Stimulated activated CD8-positive, alpha-beta memory T cell treated with anti-CD3 and anti-CD28 coated beads, Interleukin-12 subunit alpha, Interleukin-12 subunit beta, amount 100 ng/mL, for 4 hours (primary cell): ENCODE data around the gene TMEM184C.

Source experiments
- DNase-seq: peaks from one replicate; pipeline ENCODE4 v3.0.0-alpha.2; 2020; ENCODE audit warnings: low read depth

TMEM184C gene

DNA sequence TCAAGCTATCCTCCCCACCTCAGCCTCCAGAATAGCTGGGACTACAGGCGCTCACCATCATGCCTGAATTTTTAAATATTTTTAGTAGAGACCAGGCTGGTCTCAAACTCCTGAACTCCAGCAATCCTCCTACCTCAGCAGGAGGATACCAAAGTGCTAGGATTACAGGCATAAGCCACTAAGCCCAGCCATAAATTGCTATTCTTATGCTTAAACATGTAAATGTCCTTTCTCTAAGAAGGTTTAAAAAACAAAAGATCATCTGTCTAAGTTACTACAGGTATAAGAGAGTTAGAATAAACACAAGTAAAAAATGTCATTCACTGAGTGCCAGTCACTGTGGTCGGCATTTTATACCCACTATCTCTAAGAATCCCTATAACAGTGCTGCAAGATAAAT lies 38.4 kb downstream of the TMEM184C start:
- no peak for DNase-seq

DNA sequence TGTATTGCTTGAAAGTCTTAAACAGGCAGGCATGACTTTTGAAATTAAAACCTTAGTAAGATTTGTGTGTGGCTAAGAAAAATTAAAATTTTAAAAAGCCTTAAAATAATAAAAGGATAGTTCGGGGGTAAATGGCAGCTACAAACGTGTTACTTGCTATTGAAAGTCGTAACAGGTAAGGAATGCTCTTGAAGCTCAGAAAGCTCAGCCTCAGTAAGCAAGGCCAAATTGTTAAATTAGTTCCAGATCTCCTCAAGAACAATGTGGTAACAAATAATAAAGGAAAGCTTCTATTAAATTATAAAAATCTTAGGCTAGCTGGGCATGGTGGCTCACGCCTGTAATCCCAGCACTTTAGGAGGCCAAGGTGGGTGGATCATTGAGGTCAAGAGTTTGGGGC lies 41.3 kb downstream of the TMEM184C start:
- no peak for DNase-seq

DNA sequence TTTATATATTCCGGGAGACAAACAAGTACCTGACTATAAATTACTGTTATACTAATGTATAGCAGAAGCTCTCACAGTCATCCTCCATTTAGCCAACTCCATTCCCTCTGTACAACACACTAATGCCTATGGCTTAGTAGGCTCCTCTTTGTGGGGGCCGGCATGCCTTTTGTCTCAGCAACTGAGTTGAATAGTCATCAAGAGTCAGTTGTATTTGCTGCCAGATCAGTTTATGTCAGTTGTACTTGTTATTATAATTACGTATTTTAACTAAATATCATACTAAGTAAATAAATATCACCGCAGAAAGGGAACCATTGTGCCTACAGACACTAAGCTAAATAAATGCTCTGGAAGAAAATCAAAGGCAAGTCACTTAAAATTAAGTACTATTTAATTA lies 56.9 kb downstream of the TMEM184C start:
- no peak for DNase-seq

- DNase-seq: no peak
These were observed 57.3 kb downstream of the TMEM184C start for GRCh38 chr4:147674496-147674895.

DNA sequence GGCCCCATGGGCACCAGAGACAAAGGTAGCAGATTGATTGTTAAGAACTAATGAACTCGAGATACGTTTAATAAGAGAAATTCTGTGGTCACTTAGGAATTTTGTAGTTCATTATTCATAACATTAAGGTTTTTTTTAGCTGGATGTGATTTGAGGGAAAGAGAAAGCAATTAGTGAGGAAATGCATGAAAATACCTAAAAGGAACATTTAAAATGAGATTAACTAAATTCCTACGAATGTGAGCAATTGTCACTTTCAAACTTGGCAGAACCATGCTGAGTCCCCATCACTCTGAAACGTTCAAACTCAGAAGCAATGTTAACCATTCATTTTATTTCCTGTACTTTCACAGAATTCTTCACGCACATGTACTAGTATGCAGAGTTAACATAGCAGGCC lies 60.9 kb downstream of the TMEM184C start:
- DNase-seq: no peak

- no peak for DNase-seq
These were observed 61.8 kb downstream of the TMEM184C start for GRCh38 chr4:147678796-147679549.

- DNase-seq: no peak
These were observed 65.6 kb downstream of the TMEM184C start for GRCh38 chr4:147682755-147683154.

- no peak for DNase-seq
These were observed 66.0 kb downstream of the TMEM184C start for GRCh38 chr4:147683188-147683591.

GRCh38 chr4:147683717-147684700 lies 66.8 kb downstream of the TMEM184C start, which contains the start of gene PRMT9:
Gene PRMT9, minus strand, starts transcription at chr4:147684163. Its CDS starts 176 bp downstream, at chr4:147683987.
- DNase-seq: peak; percentile 80

DNA sequence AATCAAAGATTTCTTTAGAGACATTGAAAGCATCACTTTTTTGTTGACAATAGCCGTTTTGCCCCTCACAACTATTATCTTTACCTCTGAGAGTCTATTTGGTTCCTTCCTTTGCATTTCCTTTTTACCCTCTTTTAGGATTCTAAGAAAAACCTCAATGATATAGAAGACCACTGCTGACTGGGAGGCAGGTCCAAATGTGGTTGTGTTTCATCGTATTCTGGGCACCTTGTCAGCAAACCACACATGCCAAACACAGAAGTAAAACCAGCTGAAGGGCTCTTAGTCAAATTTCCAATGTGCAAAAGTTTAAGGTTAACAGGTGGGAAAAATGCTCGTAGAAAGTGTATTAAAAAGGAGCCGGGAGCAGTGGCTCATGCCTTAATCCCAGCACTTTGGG lies 71.9 kb downstream of the TMEM184C start:
- DNase-seq: no peak

DNA sequence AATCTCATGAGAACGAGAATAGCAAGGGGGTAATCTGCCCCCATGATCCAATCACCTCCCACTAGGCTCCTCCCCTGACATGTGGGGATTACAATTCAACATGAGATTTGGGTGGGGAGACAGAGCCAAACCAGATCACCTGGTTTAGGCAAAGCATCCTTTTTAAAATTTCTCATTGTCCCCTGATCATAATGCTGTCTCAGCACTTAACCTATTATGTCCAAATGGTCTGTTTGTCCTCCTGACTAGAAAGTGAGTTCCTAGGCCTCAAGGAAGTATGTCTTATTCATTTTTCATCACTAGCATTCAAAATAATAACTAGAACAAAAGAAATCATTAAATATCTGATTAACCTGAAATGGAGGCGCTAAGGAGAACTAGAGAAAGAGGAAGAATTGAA lies 74.6 kb downstream of the TMEM184C start:
- no peak for DNase-seq

GRCh38 chr4:147693218-147693617 lies 76.0 kb downstream of the TMEM184C start:
- no peak for DNase-seq

DNA sequence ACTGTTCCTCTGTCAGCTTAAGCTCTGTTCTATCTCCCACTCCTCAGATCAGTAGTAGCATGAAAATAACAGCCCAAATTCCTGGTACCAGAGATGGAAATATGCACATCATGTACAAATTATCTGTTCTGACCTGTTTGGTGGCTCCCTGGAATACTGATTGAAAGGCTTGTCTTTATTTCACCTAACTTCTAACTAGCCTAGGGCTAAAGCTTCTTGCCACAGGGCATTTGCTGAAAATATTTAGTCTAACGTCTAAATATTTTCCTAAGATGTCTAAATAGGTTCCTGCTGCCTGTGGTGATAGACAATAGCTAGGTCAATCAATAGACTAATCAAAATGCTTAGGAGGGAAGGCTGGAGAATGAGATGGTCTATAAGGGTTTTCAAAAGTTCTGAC lies 79.7 kb downstream of the TMEM184C start:
- DNase-seq: no peak

DNA sequence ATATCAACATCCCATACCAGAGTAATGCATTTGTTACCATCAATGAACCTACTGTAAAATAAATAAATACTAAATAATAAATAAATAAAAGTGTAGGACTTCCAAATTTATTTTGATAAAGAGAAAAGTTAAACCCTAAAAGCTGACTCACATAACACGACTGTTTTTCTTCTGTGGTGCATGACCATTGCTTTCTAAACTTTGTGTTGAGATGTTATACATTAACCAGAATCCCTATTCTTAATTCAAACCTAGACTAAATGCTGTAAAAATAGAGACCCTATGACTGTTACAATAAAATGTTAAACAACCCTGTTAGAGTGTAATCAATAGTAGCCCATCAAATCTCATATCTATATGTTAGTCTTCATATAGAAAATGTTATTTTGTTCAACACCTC lies 87.6 kb downstream of the TMEM184C start:
- no peak for DNase-seq

- no peak for DNase-seq
These were observed 90.9 kb downstream of the TMEM184C start for GRCh38 chr4:147707892-147708672.

DNA sequence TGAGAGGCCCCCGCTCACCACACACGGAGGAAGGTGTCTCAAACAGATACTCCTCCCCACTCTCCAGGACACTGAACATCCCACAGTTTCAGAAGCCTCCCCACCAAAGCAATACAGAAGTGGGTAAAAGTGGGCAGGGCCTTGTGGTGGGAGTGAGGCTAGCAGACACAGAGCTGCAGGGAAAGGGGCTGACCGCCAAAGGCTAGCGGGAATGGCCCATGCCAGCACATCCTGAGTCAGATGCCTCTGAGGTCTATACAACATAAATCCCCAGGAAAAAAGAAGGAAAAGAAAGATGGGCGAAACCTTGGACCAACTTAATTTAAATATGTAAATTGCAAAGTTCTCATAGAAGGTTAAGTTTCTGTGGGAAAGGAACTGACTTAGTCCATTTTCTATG lies 92.8 kb downstream of the TMEM184C start:
- DNase-seq: no peak

GRCh38 chr4:147714575-147715401 lies 97.6 kb downstream of the TMEM184C start:
- DNase-seq: no peak

GRCh38 chr4:147717878-147718277 lies 100.7 kb downstream of the TMEM184C start:
- DNase-seq: no peak
